SK-N-MC (cell line): ENCODE data around the gene CAPN15.

Experiments used
- DNase-seq: peaks from one replicate; pipeline ENCODE4 v3.0.0-alpha.2; 2011; ENCODE audit warnings: low read depth, low spot score
- H3K27ac ChIP-seq: fragments of 200-600 bp; sonication (generic); 2 replicates; pipeline ENCODE4 v1.5.1; 2016; ENCODE audit warnings: mixed run types
- H3K36me3 ChIP-seq: fragments of 200-600 bp; sonication (generic); 2 replicates; pipeline ENCODE4 v1.6.1; 2017; ENCODE audit warnings: antibody characterized with exemption, low read length, mixed read lengths; ENCODE audit not compliant: insufficient read depth
- H3K4me3 ChIP-seq: fragments of 200-600 bp; sonication (generic); 2 replicates; pipeline ENCODE4 v1.5.1; 2016
- H3K9ac ChIP-seq: fragments of 200-600 bp; sonication (generic); 2 replicates; pipeline ENCODE4 v1.8.0; 2017; ENCODE audit warnings: mixed run types, mixed read lengths; ENCODE audit not compliant: insufficient read length
- H3K9me3 ChIP-seq: fragments of 200-600 bp; sonication (generic); 2 replicates; pipeline ENCODE4 v1.6.1; 2017; ENCODE audit warnings: low read depth, mild to moderate bottlenecking, antibody characterized with exemption, low read length, moderate library complexity, mixed read lengths
- EZH2 ChIP-seq: fragments of 200-600 bp; sonication (generic); IDR thresholded peaks from one replicate; pipeline ENCODE4 v1.6.1; 2017; ENCODE audit warnings: antibody characterized with exemption
- FOXP2 ChIP-seq: optimal IDR thresholded peaks from 2 replicates; pipeline ENCODE3; 2011; ENCODE audit warnings: mild to moderate bottlenecking, moderate library complexity; ENCODE audit not compliant: insufficient read depth; ENCODE audit errors: extremely low read length, control extremely low read depth
- POLR2AphosphoS5 ChIP-seq: IDR thresholded peaks from 2 replicates; pipeline ENCODE4 v1.6.1; 2012; ENCODE audit warnings: mild to moderate bottlenecking, low read depth, low read length, borderline replicate concordance

The CAPN15 gene

DNA sequence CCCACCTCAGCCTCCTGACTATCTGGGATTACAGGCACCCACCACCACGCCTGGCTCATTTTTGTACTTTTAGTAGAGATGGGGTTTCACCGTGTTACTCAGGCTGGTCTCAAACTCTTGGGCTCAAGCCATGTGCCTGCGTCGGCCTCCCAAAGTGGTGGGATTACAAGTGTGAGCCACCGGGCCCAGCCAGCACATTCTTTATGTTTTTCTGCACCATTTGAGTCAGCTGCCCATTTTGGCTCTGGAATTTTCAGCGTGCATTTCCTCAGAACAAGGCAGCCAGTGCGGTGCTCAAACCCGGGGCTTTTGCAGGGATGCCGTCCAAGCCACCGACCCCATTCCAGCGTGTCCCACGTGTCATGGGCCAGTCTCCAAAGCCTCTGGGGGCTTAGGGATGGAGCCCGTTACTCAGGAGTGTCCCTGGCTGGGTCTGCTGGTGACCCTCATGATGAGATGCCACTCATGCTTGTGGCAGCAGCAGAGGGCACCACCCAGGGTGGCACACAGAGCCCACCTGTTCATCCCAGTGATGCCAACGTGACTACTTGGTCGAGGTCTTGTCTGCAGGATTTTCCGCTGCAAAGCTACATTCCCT lies 58.6 kb downstream of the CAPN15 start:
- no peak overlapping the region for H3K9ac ChIP-seq
- no peak overlapping the region for H3K27ac ChIP-seq
- H3K4me3 ChIP-seq: no peak overlapping the region
- H3K36me3 ChIP-seq: no peaks in the 10 kb centered on the region
- no peak for DNase-seq
- no peaks in the 10 kb centered on the region for H3K9me3 ChIP-seq
- TF ChIP-seq EZH2 (no peak), FOXP2 (no peak), POLR2AphosphoS5 (no peak)

DNA sequence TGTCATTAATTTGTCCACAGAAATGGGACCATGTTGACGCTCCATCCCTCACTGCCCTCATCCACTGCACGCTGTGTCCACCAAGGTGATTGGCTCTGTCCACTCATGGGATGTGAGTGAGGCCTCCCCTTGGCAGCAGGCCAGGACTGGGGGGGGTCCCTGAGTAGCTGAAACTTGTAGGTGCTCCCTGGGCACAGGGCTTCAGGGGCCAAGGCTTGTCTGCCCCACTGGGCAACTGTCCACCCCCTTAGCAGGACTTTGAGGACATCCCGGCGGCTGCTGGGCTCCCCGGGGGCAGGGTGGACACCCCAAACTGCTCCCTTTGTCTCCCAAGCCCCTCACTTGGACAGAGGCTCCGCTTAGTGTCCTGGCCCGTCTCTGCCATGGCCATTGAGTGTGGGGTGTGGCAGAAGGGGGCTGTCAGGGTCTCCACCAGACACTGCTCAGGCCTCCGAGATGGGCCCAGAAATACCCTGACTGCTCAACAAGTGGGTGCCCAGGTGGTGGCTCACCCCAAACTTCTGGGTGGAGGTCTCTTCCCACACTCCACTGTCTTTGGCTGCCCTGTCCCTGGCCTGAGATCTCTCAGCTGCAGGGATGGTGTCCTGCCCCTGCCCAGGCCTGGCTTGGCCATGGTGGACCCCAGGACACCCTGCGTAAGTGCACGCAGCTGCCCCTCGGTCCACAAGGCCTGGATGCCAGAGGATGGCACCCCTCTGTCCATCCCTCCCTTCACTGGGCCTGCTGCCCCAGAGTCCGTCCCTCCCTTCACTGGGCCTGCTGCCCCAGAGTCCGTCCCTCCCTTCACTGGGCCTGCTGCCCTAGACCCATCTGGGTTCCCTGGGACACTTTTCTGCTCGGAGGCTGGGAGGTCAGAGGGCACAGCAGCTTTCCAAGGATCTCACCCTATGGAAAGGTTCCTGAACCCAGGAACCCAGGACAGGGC lies 59.4 kb downstream of the CAPN15 start:
- TF ChIP-seq FOXP2: no peak
- TF ChIP-seq EZH2: no peak

DNA sequence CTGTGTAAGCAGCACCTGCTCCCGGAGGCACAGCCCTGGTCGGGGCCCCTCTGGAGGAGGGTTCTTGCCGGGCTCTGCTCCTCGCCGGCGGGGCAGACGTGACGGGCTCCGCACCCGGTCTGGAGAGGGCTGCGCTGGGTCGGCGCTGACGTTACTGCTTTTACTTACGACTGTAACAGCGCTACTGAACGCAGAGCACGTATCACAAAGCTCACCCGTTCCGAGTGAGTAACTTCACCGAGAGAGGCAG lies 61.1 kb downstream of the CAPN15 start:
- no peak for DNase-seq
- H3K9ac ChIP-seq: peak overlapping the region; percentile 96
- TF ChIP-seq EZH2 (no peak), FOXP2 (no peak), POLR2AphosphoS5 (no peak)
- H3K36me3 ChIP-seq: no peaks in the 10 kb centered on the region
- no peaks in the 10 kb centered on the region for H3K9me3 ChIP-seq
- peak overlapping the region; percentile 99 for H3K4me3 ChIP-seq
- peak overlapping the region; percentile 98 for H3K27ac ChIP-seq

More for the DNA sequence above, 59.4 kb downstream of the CAPN15 start:
- Histone ChIP-seq H3K9ac (no peak overlapping the region), H3K27ac (no peak overlapping the region), H3K9me3 (no peaks in the 10 kb centered on the region), H3K4me3 (no peak overlapping the region), H3K36me3 (no peaks in the 10 kb centered on the region)
- no peak for DNase-seq

DNA sequence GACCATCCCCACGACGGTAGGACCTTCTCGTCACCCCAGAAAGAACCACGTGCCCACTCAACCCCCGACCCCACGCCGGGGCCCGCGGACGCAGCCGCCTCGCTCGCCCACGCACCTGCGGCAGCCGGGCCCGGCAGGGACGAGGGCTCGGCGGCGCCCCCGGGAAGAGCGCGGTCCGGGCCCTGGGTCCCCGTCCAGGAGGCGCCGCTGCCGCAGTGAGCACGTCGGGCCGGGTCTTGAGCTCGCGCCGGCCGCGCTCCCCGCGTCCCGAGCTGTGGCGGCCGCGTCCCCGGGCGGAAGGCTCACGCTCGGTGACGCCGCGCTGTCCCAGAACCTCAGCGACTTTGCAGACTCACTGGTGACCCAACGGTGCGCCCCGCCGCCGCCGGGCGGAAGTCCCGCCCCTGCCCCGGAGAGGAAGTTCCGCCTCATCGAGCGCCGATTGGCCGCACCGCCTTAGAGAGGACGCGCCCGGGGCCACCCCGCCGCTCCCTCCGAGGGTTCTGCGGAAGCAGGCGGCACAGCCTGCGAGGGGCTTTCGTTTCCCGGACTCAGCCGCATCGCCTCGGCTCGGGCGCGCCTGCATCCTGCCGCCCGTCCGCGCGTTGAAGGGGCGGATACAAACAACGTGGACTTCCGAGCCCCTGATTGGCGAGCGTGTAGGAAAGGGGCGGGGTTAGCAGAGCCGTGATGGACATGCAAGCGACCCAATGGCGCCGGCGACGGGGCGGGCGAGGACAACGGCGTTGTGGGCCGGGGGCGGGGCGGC lies 61.6 kb downstream of the CAPN15 start:
- TF ChIP-seq EZH2: no peak
- TF ChIP-seq POLR2AphosphoS5: peak; percentile 84
- Histone ChIP-seq H3K4me3 (peak overlapping the region; percentile 99), H3K27ac (peak overlapping the region; percentile 98), H3K9me3 (no peaks in the 10 kb centered on the region), H3K9ac (peak overlapping the region; percentile 96), H3K36me3 (no peaks in the 10 kb centered on the region)
- peak; percentile 84 for DNase-seq

DNA sequence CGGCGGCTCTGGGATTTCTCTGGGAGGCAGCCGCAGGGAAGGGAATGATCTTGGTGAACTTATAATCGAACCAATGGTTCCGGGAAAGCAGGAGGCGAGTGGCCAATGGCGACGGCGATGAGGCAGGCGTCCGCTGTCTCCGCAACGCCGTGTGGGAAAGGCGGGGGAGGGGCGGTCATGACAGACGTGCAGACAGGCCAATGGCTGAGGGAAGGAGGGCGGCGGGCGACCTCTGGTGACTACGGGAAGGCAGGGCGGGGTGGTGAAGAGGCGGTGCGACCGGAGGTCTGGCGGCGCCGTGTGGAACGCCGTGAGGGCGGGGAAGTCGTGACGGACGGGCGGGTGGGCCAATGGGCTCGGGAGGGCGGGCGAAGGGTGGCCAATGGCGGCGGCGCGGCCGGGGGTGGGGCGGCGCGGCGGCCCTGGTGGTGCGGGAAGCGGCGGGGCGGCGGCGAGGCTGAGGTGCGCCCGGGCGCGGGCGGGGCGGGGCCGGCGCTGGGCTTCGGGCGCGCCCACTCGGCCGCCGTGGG lies 62.2 kb downstream of the CAPN15 start, which contains the start of gene RAB40C:
RAB40C (plus strand) TSS at position 409 of the 530 bp plus-strand sequence. CDS start 226 bp downstream, outside the sequence.
- H3K9me3 ChIP-seq: no peaks in the 10 kb centered on the region
- peak within 1 kb of the TSS; percentile 98 for H3K27ac ChIP-seq

DNA sequence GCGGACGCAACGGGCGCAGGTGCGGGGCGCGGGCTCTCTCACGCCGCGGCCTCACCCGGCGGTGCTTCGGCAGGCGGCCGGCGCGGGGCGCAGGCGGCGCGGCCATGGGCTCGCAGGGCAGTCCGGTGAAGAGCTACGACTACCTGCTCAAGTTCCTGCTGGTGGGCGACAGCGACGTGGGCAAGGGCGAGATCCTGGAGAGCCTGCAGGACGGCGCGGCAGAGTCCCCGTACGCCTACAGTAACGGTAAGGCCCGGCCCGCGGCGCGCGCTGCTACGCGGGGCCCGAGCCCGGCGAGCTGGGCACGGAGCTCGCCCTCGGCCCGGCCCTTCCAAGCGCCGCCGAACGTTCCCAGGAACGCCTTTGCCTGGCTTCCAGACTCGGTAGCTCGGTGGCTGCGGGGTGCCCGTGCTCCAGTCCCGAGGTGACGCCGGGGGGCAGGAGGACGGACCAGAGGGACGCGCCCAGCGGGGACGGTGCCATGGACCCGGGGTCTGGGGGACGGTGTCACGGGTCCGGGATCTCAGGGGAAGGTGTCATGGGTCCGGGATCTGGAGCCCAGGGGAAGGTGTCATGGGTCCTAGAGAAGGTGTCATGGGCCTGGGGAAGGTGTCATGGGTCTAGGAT lies 62.8 kb downstream of the CAPN15 start:
- DNase-seq: no peak
- H3K27ac ChIP-seq: no peak overlapping the region

More for the DNA sequence above, 62.2 kb downstream of the CAPN15 start, which contains the start of gene RAB40C:
- Histone ChIP-seq H3K9ac (peak within 1 kb of the TSS; percentile 96), H3K36me3 (no peaks in the 10 kb centered on the region), H3K4me3 (peak within 1 kb of the TSS; percentile 99)
- DNase-seq: peak; percentile 86
- no peak for TF ChIP-seq FOXP2
- TF ChIP-seq EZH2: no peak
- no peak for TF ChIP-seq POLR2AphosphoS5

DNA sequence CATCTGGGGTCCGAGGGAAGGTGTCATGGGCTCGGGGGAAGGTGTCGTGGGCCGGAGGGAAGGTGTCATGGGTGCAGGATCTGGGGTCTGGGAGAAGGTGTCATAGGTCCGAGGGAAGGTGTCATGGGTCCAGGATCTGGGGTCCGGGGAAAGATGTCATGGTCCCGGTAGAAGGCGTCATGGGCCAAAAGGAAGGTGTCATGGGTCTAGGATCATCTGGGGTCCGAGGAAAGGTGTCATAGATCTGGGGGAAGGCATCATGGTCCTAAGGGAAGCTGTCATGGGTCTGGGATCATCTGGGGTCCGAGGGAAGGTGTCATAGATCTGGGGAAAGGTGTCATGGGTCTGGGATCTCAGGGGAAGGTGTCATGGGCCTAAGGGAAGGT lies 63.3 kb downstream of the CAPN15 start:
- Histone ChIP-seq H3K4me3 (peak overlapping the region; percentile 90), H3K9ac (peak overlapping the region; percentile 89), H3K27ac (no peak overlapping the region), H3K36me3 (no peaks in the 10 kb centered on the region), H3K9me3 (no peaks in the 10 kb centered on the region)
- DNase-seq: no peak
- no peak for TF ChIP-seq FOXP2
- TF ChIP-seq EZH2: no peak
- no peak for TF ChIP-seq POLR2AphosphoS5

More for the DNA sequence above, 62.8 kb downstream of the CAPN15 start:
- no peaks in the 10 kb centered on the region for H3K9me3 ChIP-seq
- peak overlapping the region; percentile 90 for H3K4me3 ChIP-seq
- H3K9ac ChIP-seq: peak overlapping the region; percentile 89
- no peaks in the 10 kb centered on the region for H3K36me3 ChIP-seq
- no peak for TF ChIP-seq EZH2
- no peak for TF ChIP-seq FOXP2
- TF ChIP-seq POLR2AphosphoS5: no peak
